ENCODE results near the gene OR52L1. TPM values are rescaled to one million over a fixed set of nuclear protein-coding genes. Genes with fewer than 3 reads are reported as not detected.

The OR52L1 gene
- total RNA-seq, 1 donor from 2014 or later: not detected

DNA sequence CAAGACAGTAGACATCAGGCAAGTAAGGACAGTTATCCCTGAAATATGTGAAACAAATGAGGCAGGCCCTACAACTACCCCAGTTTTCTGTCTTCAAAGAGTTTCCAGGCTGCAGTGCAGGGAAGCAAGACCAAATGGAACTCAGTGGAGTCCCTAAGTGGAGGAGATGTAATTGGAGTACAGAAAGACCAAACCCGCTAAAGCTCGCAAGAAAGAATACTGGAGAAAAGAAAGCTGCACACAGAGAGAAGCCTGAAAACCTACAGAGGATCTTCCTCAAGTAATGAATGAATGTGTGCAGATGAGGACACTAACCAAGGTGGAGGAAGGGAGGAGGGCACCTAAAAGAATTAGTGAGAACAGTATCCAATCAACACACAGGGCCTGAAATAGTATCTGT, 46.0 kb downstream of the OR52L1 start:
- no peak for DNase-seq (ENCODE audit: low read depth in 2 of 2)

DNA sequence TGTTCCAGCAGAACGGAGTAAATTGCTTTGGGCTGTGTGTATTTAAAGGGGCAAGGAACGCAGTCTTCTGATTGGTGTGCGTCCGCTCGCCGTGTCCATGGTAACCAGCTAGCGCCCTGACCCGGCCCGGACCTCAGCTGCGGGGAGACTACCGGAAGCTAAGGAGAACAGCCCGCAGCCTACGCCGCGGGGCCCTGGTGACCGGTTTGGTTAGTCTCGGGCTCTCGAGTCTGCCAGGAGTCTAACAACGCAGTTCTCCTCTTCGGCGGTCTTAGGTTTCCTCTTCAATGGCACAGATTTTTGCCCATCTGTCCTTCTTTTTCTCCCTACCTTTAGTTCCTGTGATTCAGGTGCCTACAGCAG, 48.2 kb downstream of the OR52L1 start:
- DNase-seq (ENCODE audit: low read depth in 2 of 2): no peak

DNA sequence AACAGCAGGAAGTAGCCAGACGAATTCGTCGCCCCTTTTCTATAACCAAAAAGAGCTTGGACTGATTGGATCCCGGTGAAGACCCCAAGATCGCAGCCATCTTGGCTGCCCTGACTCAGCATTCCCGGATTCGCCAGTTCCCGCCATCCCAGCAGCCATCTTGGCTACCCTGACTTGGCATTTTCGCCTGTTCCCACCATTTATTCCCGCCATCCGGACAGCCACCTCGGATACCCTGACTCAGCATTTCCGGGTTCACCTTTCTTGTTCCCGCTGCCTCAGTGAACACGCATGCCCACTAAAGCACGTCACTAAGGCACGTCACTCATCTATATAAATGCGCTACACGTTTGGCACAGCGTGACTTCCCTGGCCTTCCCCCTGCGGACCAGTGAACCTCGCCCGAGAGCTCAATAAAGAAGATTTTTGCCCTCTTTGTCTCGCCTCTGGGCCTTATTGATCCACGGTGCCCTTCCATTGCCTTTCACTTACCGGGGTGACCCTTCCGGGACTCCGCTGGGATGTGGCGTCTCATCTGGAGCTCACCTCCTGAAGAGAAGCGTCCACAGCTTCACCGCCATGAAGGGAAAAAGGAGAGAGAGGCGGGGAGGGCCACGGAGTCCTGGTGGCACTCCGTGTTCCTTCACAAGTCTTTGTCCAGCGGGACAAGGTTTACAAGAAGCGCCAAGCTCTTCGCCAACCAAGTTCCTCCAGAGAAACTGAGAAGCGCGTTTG, 48.8 kb downstream of the OR52L1 start:
- DNase-seq (ENCODE audit: low read depth in 2 of 2): no peak

Other genes with a start within 250 kb of the OR52L1 start
- not detected in 2 replicates for gene OR52N4, start 232.7 kb downstream of the OR52L1 start, total RNA-seq
- gene OR52N5, start 203.6 kb downstream of the OR52L1 start, total RNA-seq: not detected in 2 replicates
- gene OR52N1, start 195.7 kb downstream of the OR52L1 start, total RNA-seq: not detected in 2 replicates
- not detected in 2 replicates for gene OR52N2, start 178.1 kb downstream of the OR52L1 start, total RNA-seq
- gene OR52E6, start 145.1 kb downstream of the OR52L1 start, total RNA-seq: not detected in 2 replicates
- gene OR52E8, start 129.3 kb downstream of the OR52L1 start, total RNA-seq: not detected in 2 replicates
- gene OR52E4, start 106.4 kb downstream of the OR52L1 start, total RNA-seq: not detected in 2 replicates
- gene OR52E5, start 93.8 kb downstream of the OR52L1 start, total RNA-seq: not detected in 2 replicates
- gene OR56A3, start 44.7 kb downstream of the OR52L1 start, total RNA-seq: not detected in 2 replicates
- not detected in 2 replicates for gene OR56A5, start 18.5 kb downstream of the OR52L1 start, total RNA-seq
- gene OR56A4, start 20.0 kb upstream of the OR52L1 start, total RNA-seq: not detected in 2 replicates
- not detected in 2 replicates for gene OR56A1, start 43.8 kb upstream of the OR52L1 start, total RNA-seq
- gene OR56B4, start 120.7 kb upstream of the OR52L1 start, total RNA-seq: not detected in 2 replicates
- gene OR52B2, start 183.3 kb upstream of the OR52L1 start, total RNA-seq: not detected in 2 replicates
- gene OR52W1, start 212.2 kb upstream of the OR52L1 start, total RNA-seq: not detected in 2 replicates
- not detected in 2 replicates for gene C11orf42, start 218.6 kb upstream of the OR52L1 start, total RNA-seq
- gene FHIP1B, start 247.7 kb upstream of the OR52L1 start, total RNA-seq: 6.9 and 11.1 TPM in 2 replicates

All from dermis microvascular lymphatic vessel endothelial cell (primary cell).